D721Med (cell line): Measurements from ENCODE around the gene UTP3.
"Not testable (repeated sequence)": the region's sequence is repeated elsewhere in the genome, so short reads cannot be mapped to it uniquely, and the experiment has no call there.

Experiments used
- DNase-seq: peaks from one replicate; pipeline ENCODE4 v3.0.0; 2011; ENCODE audit warnings: low spot score; ENCODE audit not compliant: insufficient read length
- FAIRE-seq: peaks from 2 replicates; lab custom pipeline; 2011; peaks lifted over from hg19 to GRCh38; lab: Jason Lieb, UNC
- CTCF ChIP-seq: IDR thresholded peaks from 2 replicates; pipeline ENCODE4 v1.5.1; 2012; ENCODE audit warnings: mild to moderate bottlenecking, control low read depth; ENCODE audit not compliant: insufficient read depth; ENCODE audit errors: missing control alignments

The UTP3 gene

GRCh38 chr4:70718811-70719604 is 30.7 kb downstream of the UTP3 start:
- FAIRE-seq: no peak
- DNase-seq: no peak
- TF ChIP-seq CTCF: no peak

- FAIRE-seq (peak; percentile 96), DNase-seq (no peak)
- TF ChIP-seq CTCF: no peak
Measured at GRCh38 chr4:70721747-70722146, 33.4 kb downstream of the UTP3 start, which contains the start of gene RUFY3. Gene RUFY3 (plus strand): TSS chr4:70721964. CDS start chr4:70722574, 610 bp downstream.

- DNase-seq: no peak
- no peak for FAIRE-seq
- no peak for TF ChIP-seq CTCF
Measured at GRCh38 chr4:70722199-70722791, 34.0 kb downstream of the UTP3 start.

GRCh38 chr4:70724463-70724862 is 36.1 kb downstream of the UTP3 start:
- no peak for TF ChIP-seq CTCF
- DNase-seq (no peak), FAIRE-seq (no peak)

GRCh38 chr4:70725633-70726032 is 37.3 kb downstream of the UTP3 start:
- TF ChIP-seq CTCF: no peak
- no peak for DNase-seq
- FAIRE-seq: no peak

- DNase-seq: not testable (repeated sequence)
- peak; percentile 71 for FAIRE-seq
Measured at GRCh38 chr4:70726515-70726914, 38.2 kb downstream of the UTP3 start.

GRCh38 chr4:70728091-70728490 is 39.8 kb downstream of the UTP3 start:
- DNase-seq (peak; percentile 59), FAIRE-seq (peak; percentile 92)
- no peak for TF ChIP-seq CTCF

GRCh38 chr4:70732878-70733277 is 44.5 kb downstream of the UTP3 start:
- not testable (repeated sequence) for FAIRE-seq

More at GRCh38 chr4:70732878-70733277, 44.5 kb downstream of the UTP3 start:
- not testable (repeated sequence) for DNase-seq
